Hepatocyte (in vitro differentiated cells): ENCODE measurements around the gene YJEFN3. TPM values are rescaled to one million over a fixed set of nuclear protein-coding genes. Genes with fewer than 3 reads are reported as not detected.

Experiments
- DNase-seq: peaks from one replicate; pipeline ENCODE4 v3.0.0-alpha.2; 2016; ENCODE audit warnings: low spot score
- H2AFZ ChIP-seq: fragments of 200-600 bp; sonication (generic); 2 replicates; pipeline ENCODE4 v1.6.0; 2016; ENCODE audit warnings: antibody characterized with exemption, mild to moderate bottlenecking
- H3K27ac ChIP-seq: fragments of 200-600 bp; sonication (generic); 2 replicates; pipeline ENCODE4 v1.5.1; 2016; ENCODE audit warnings: mild to moderate bottlenecking
- H3K27me3 ChIP-seq: fragments of 200-600 bp; sonication (generic); 2 replicates; pipeline ENCODE4 v1.6.1; 2016
- H3K36me3 ChIP-seq: fragments of 200-600 bp; sonication (generic); replicated peaks from 2 replicates; pipeline ENCODE4 v1.5.1; 2016; ENCODE audit warnings: low read depth; ENCODE audit not compliant: insufficient read depth
- H3K4me1 ChIP-seq: fragments of 200-600 bp; sonication (generic); 2 replicates; pipeline ENCODE4 v1.5.1; 2016; ENCODE audit warnings: mild to moderate bottlenecking, moderate library complexity; ENCODE audit not compliant: insufficient read depth
- H3K4me2 ChIP-seq: fragments of 200-600 bp; sonication (generic); 2 replicates; pipeline ENCODE4 v1.6.0; 2016
- H3K4me3 ChIP-seq: fragments of 200-600 bp; sonication (generic); 2 replicates; pipeline ENCODE4 v1.5.1; 2016; ENCODE audit warnings: mild to moderate bottlenecking
- H3K79me2 ChIP-seq: fragments of 200-600 bp; sonication (generic); 2 replicates; pipeline ENCODE4 v1.6.0; 2017; ENCODE audit warnings: mild to moderate bottlenecking
- H3K9me2 ChIP-seq: fragments of 200-600 bp; sonication (generic); replicated peaks from 2 replicates; pipeline ENCODE4 v1.6.0; 2017; ENCODE audit warnings: mild to moderate bottlenecking; ENCODE audit not compliant: insufficient read depth
- H3K9me3 ChIP-seq: fragments of 200-600 bp; sonication (generic); 2 replicates; pipeline ENCODE4 v1.5.1; 2016; ENCODE audit warnings: low read depth, mild to moderate bottlenecking
- H4K20me1 ChIP-seq: fragments of 200-600 bp; sonication (generic); 2 replicates; pipeline ENCODE4 v1.6.0; 2016; ENCODE audit warnings: mild to moderate bottlenecking; ENCODE audit not compliant: insufficient read depth, poor library complexity, severe bottlenecking
- EZH2 ChIP-seq: fragments of 200-600 bp; sonication (generic); IDR thresholded peaks from 2 replicates; pipeline ENCODE4 v1.6.1; 2016; ENCODE audit warnings: antibody characterized with exemption, mild to moderate bottlenecking, borderline replicate concordance
- EZH2phosphoT487 ChIP-seq: fragments of 200-600 bp; sonication (generic); IDR thresholded peaks from one replicate; pipeline ENCODE4 v1.6.1; 2018; ENCODE audit warnings: antibody characterized with exemption, mild to moderate bottlenecking, low read depth, moderate library complexity; ENCODE audit not compliant: unreplicated experiment, severe bottlenecking
- WGBS: methylation state at CpG from one replicate; pipeline ENCODE4 v1.1.6; 2016; ENCODE audit warnings: low lambda C conversion rate; ENCODE audit errors: missing lambda C conversion rate; 5-methylcytosine and 5-hydroxymethylcytosine counted together
- polyA plus RNA-seq: library from polyadenylated mRNA; unstranded; fragments of >200 nt; fragmentation: Nextera tagmentation; extraction: Ambion mirVana; gene quantifications from 2 replicates; pipeline ENCODE4 v1.2.1, GENCODE V29; 2016
- total RNA-seq: library from RNA; depleted of rRNA; stranded (reverse); fragments of >200 nt; gene quantifications from 2 replicates; pipeline ENCODE4 v1.2.3, GENCODE V29; 2014
- TF ChIP-seq, protein P1 (sequence below): fragments of 200-600 bp; sonication (generic); IDR thresholded peaks from 2 replicates; pipeline ENCODE4 v1.5.1; 2016; ENCODE audit warnings: antibody characterized with exemption, mild to moderate bottlenecking; ENCODE audit not compliant: poor library complexity

YJEFN3 gene
- total and polyA plus RNA-seq, 2 experiments from 2014 or later: 3.0 to 12.5 TPM

DNA sequence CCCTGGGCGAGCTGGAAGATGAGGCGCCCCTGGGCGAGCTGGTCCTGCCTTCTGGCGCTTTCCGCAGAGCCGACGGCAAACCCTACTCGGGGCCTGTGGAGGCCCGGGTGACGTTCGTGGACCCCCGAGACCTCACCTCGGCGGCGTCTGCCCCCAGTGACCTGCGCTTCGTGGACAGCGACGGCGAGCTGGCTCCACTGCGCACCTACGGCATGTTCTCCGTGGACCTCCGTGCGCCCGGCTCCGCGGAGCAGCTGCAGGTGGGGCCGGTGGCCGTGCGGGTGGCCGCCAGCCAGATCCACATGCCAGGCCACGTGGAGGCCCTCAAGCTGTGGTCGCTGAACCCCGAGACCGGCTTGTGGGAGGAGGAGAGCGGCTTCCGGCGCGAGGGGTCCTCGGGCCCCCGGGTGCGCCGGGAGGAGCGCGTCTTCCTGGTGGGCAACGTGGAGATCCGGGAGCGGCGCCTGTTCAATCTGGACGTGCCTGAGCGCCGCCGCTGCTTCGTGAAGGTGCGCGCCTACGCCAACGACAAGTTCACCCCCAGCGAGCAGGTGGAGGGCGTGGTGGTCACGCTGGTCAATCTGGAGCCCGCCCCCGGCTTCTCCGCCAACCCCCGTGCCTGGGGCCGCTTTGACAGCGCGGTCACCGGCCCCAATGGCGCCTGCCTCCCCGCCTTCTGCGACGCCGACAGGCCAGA is 15.7 kb downstream of the YJEFN3 start:
- Histone ChIP-seq H4K20me1 (no peaks in the 10 kb centered on the region), H2AFZ (no peak overlapping the region), H3K79me2 (no peaks in the 10 kb centered on the region), H3K4me3 (no peak overlapping the region), H3K4me1 (no peaks in the 10 kb centered on the region), H3K27me3 (no peaks in the 10 kb centered on the region), H3K27ac (no peak overlapping the region), H3K9me3 (no peaks in the 10 kb centered on the region), H3K4me2 (no peak overlapping the region), H3K36me3 (no peaks in the 10 kb centered on the region), H3K9me2 (no peaks in the 10 kb centered on the region)
- no peak for TF ChIP-seq EZH2
- no peak for TF ChIP-seq EZH2phosphoT487
- TF ChIP-seq, protein P1, sequence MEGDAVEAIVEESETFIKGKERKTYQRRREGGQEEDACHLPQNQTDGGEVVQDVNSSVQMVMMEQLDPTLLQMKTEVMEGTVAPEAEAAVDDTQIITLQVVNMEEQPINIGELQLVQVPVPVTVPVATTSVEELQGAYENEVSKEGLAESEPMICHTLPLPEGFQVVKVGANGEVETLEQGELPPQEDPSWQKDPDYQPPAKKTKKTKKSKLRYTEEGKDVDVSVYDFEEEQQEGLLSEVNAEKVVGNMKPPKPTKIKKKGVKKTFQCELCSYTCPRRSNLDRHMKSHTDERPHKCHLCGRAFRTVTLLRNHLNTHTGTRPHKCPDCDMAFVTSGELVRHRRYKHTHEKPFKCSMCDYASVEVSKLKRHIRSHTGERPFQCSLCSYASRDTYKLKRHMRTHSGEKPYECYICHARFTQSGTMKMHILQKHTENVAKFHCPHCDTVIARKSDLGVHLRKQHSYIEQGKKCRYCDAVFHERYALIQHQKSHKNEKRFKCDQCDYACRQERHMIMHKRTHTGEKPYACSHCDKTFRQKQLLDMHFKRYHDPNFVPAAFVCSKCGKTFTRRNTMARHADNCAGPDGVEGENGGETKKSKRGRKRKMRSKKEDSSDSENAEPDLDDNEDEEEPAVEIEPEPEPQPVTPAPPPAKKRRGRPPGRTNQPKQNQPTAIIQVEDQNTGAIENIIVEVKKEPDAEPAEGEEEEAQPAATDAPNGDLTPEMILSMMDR: no peak
- WGBS: 98% methylated on average over 61 of the region's 75 CpGs
- DNase-seq: no peak

GRCh38 chr19:19544954-19545591 is 16.4 kb downstream of the YJEFN3 start:
- Histone ChIP-seq H3K4me3 (no peak overlapping the region), H3K4me2 (no peak overlapping the region), H3K9me2 (no peaks in the 10 kb centered on the region), H3K27ac (no peak overlapping the region), H3K79me2 (no peaks in the 10 kb centered on the region), H3K4me1 (no peaks in the 10 kb centered on the region), H2AFZ (no peak overlapping the region), H4K20me1 (no peaks in the 10 kb centered on the region), H3K36me3 (no peaks in the 10 kb centered on the region), H3K9me3 (no peaks in the 10 kb centered on the region), H3K27me3 (no peaks in the 10 kb centered on the region)
- WGBS: 98% methylated on average over 43 of the region's 53 CpGs
- no peak for DNase-seq
- TF ChIP-seq EZH2: no peak
- TF ChIP-seq EZH2phosphoT487: no peak
- TF ChIP-seq, protein P1: no peak

- H3K27me3 ChIP-seq: no peaks in the 10 kb centered on the region
- H3K4me3 ChIP-seq: no peak overlapping the region
- no peak for DNase-seq
- no peak overlapping the region for H2AFZ ChIP-seq
- H3K4me2 ChIP-seq: no peak overlapping the region
- no peaks in the 10 kb centered on the region for H3K36me3 ChIP-seq
- H3K27ac ChIP-seq: no peak overlapping the region
- H3K4me1 ChIP-seq: peaks cover 6% of the 10 kb centered on the region
- TF ChIP-seq, protein P1: no peak
- TF ChIP-seq EZH2 (no peak), EZH2phosphoT487 (no peak)
- no peaks in the 10 kb centered on the region for H3K9me2 ChIP-seq
- H3K79me2 ChIP-seq: no peaks in the 10 kb centered on the region
- H3K9me3 ChIP-seq: no peaks in the 10 kb centered on the region
- 96% methylated on average over 23 of the region's 23 CpGs for WGBS
- no peaks in the 10 kb centered on the region for H4K20me1 ChIP-seq
These were observed 17.0 kb downstream of the YJEFN3 start for GRCh38 chr19:19545707-19546106.
